ENCODE results near the gene TACR2. TPM values are rescaled to one million over a fixed set of nuclear protein-coding genes. Genes with fewer than 3 reads are reported as not detected.

Gene TACR2
- total RNA-seq, 1 experiment from 2014 or later = 0.57 TPM

- Mint-ChIP-seq H3K36me3 (ENCODE audit: insufficient read depth, unreplicated experiment) (peaks cover 12% of the 10 kb centered on the region), H3K4me3 (ENCODE audit: unreplicated experiment) (no peak overlapping the region), H3K27ac (ENCODE audit: unreplicated experiment) (peak overlapping the region; percentile 52), H3K4me1 (ENCODE audit: low read depth, unreplicated experiment) (peaks cover 39% of the 10 kb centered on the region), H3K27me3 (ENCODE audit: insufficient read depth, unreplicated experiment) (no peaks in the 10 kb centered on the region), H3K9me3 (ENCODE audit: unreplicated experiment) (no peaks in the 10 kb centered on the region)
- H3K9me3 ChIP-seq = no peaks in the 10 kb centered on the region
- BruUV-seq (replicated peaks) = no TSS peak
- H3K27me3 ChIP-seq (replicated peaks; ENCODE audit: control insufficient read depth, insufficient read depth, low read length) = no peaks in the 10 kb centered on the region
- peaks cover 40% of the 10 kb centered on the region for H3K4me1 ChIP-seq
- DNase-seq = no peak
- intact Hi-C loops (cut with micrococcal nuclease; ENCODE audit: unreplicated experiment) = loop anchor here (2.0 kb wide), 1 partner anchor 24 kb away; no protein-coding TSS in a partner anchor
- CTCF ChIA-PET = interaction anchor here (1.7 kb wide), 1 partner anchor 9 kb away, joined by 4 read pairs; no protein-coding TSS in a partner anchor
- no peaks in the 10 kb centered on the region for H3K36me3 ChIP-seq (ENCODE audit: control insufficient read depth, insufficient read depth, low read length)
- no peak overlapping the region for H3K4me3 ChIP-seq (ENCODE audit: low read depth, low read length)
- TF ChIP-seq CTCF (IDR thresholded peaks at IDR 0.05; ENCODE audit: insufficient read depth in 1 of 2, low read depth in 1 of 2, low read length in 1 of 2, severe bottlenecking in 1 of 2, unreplicated experiment in 1 of 2) = no peak
- POLR2A ChIA-PET = no interaction called here
Observed at GRCh38 chr10:69459101-69459790, 42.5 kb upstream of the TACR2 start.

- TSS peak; percentile 71 for BruUV-seq (replicated peaks)
- Mint-ChIP-seq H3K4me1 (ENCODE audit: low read depth, unreplicated experiment) (peaks cover 39% of the 10 kb centered on the region), H3K9me3 (ENCODE audit: unreplicated experiment) (no peaks in the 10 kb centered on the region), H3K4me3 (ENCODE audit: unreplicated experiment) (peak overlapping the region; percentile 8), H3K27ac (ENCODE audit: unreplicated experiment) (peak overlapping the region; percentile 52), H3K27me3 (ENCODE audit: insufficient read depth, unreplicated experiment) (no peaks in the 10 kb centered on the region), H3K36me3 (ENCODE audit: insufficient read depth, unreplicated experiment) (peaks cover 12% of the 10 kb centered on the region)
- no peaks in the 10 kb centered on the region for H3K36me3 ChIP-seq (ENCODE audit: control insufficient read depth, insufficient read depth, low read length)
- DNase-seq = peak; percentile 78 to 87
- intact Hi-C loops (cut with micrococcal nuclease; ENCODE audit: unreplicated experiment) = loop anchor here (2.0 kb wide), 1 partner anchor 24 kb away; no protein-coding TSS in a partner anchor
- peaks cover 36% of the 10 kb centered on the region for H3K4me1 ChIP-seq
- TF ChIP-seq CTCF (IDR thresholded peaks at IDR 0.05; ENCODE audit: insufficient read depth in 1 of 2, low read depth in 1 of 2, low read length in 1 of 2, severe bottlenecking in 1 of 2, unreplicated experiment in 1 of 2) = no peak
- no peak overlapping the region for H3K4me3 ChIP-seq (ENCODE audit: low read depth, low read length)
- POLR2A ChIA-PET = interaction anchor here (0.5 kb wide), 1 partner anchor 10 kb away, joined by 4 read pairs; no protein-coding TSS in a partner anchor
- H3K27me3 ChIP-seq (replicated peaks; ENCODE audit: control insufficient read depth, insufficient read depth, low read length) = no peaks in the 10 kb centered on the region
- CTCF ChIA-PET = interaction anchor here (0.9 kb wide), 1 partner anchor 50 kb away, joined by 4 read pairs; no protein-coding TSS in a partner anchor
- H3K9me3 ChIP-seq = no peaks in the 10 kb centered on the region
Observed at GRCh38 chr10:69458430-69459100, 41.8 kb upstream of the TACR2 start.

- no peak for DNase-seq
- H3K9me3 ChIP-seq = no peaks in the 10 kb centered on the region
- Mint-ChIP-seq H3K4me1 (ENCODE audit: low read depth, unreplicated experiment) (peaks cover 39% of the 10 kb centered on the region), H3K9me3 (ENCODE audit: unreplicated experiment) (no peaks in the 10 kb centered on the region), H3K27ac (ENCODE audit: unreplicated experiment) (peak overlapping the region; percentile 52), H3K27me3 (ENCODE audit: insufficient read depth, unreplicated experiment) (no peaks in the 10 kb centered on the region), H3K4me3 (ENCODE audit: unreplicated experiment) (no peak overlapping the region), H3K36me3 (ENCODE audit: insufficient read depth, unreplicated experiment) (peaks cover 12% of the 10 kb centered on the region)
- POLR2A ChIA-PET = interaction anchor here (0.5 kb wide), 1 partner anchor 9 kb away, joined by 4 read pairs; no protein-coding TSS in a partner anchor
- CTCF ChIA-PET = interaction anchor here (0.9 kb wide), 1 partner anchor 49 kb away, joined by 4 read pairs; no protein-coding TSS in a partner anchor
- TF ChIP-seq CTCF (IDR thresholded peaks at IDR 0.05; ENCODE audit: insufficient read depth in 1 of 2, low read depth in 1 of 2, low read length in 1 of 2, severe bottlenecking in 1 of 2, unreplicated experiment in 1 of 2) = no peak
- H3K36me3 ChIP-seq (ENCODE audit: control insufficient read depth, insufficient read depth, low read length) = no peaks in the 10 kb centered on the region
- BruUV-seq (replicated peaks) = no TSS peak
- peaks cover 37% of the 10 kb centered on the region for H3K4me1 ChIP-seq
- intact Hi-C loops (cut with micrococcal nuclease; ENCODE audit: unreplicated experiment) = loop anchor here (2.0 kb wide), 1 partner anchor 25 kb away; no protein-coding TSS in a partner anchor
- H3K27me3 ChIP-seq (replicated peaks; ENCODE audit: control insufficient read depth, insufficient read depth, low read length) = no peaks in the 10 kb centered on the region
- no peak overlapping the region for H3K4me3 ChIP-seq (ENCODE audit: low read depth, low read length)
Observed at GRCh38 chr10:69457771-69458237, 41.1 kb upstream of the TACR2 start.
